Suprapubic skin (tissue), 4 donors: ENCODE data around the gene SRRM3.
"Not testable (repeated sequence)": the region's sequence is repeated elsewhere in the genome, so short reads cannot be mapped to it uniquely, and the experiment has no call there.

Experiments
- CTCF ChIP-seq, 2 donors: fragments of 200-600 bp in 1 of 2; fragments of 450-650 bp in 1 of 2; sonication (generic) in 1 of 2; IDR thresholded peaks; one replicate each; pipeline ENCODE4 v1.5.1; 2016 to 2019; ENCODE audit warnings: antibody characterized with exemption in 2 of 2, mild to moderate bottlenecking in 1 of 2, moderate library complexity in 1 of 2
- EP300 ChIP-seq: sonication (generic); formaldehyde crosslinking; IDR thresholded peaks from one replicate; pipeline ENCODE4 v1.6.1; 2017; ENCODE audit warnings: antibody characterized with exemption
- POLR2AphosphoS5 ChIP-seq, 3 donors: sonication (generic); formaldehyde crosslinking; IDR thresholded peaks; one replicate each; pipeline ENCODE4 v1.6.1; 2017; ENCODE audit warnings: antibody characterized with exemption in 3 of 3

GRCh38 chr7:76156992-76157685, 44.6 kb upstream of the SRRM3 start:
- not testable (repeated sequence) for TF ChIP-seq EP300; POLR2AphosphoS5 (IDR thresholded peaks at IDR 0.05); CTCF (IDR thresholded peaks at IDR 0.05)
